SK-N-SH (cell line): ENCODE results near the gene CRB3. TPM values are rescaled to one million over a fixed set of nuclear protein-coding genes. Genes with fewer than 3 reads are reported as not detected.
A peak's percentile ranks its signal among the peaks of the same experiment; 100 is the strongest.

Source experiments
- CTCF ChIA-PET: fragments of 300-600, 350-600 bp; formaldehyde crosslinking; extraction: SDS; loops from one replicate; lab custom pipeline; 2021; lab: Yijun Ruan, JAX
- POLR2A ChIA-PET: fragments of 350-600 bp; sonication (Branson Sonifier 250); formaldehyde crosslinking; extraction: SDS; loops from one replicate; lab custom pipeline; 2020; ENCODE audit warnings: antibody characterized with exemption, inconsistent platforms; lab: Yijun Ruan, JAX
- DNase-seq: peaks from one replicate; pipeline ENCODE4 v3.0.0; 2012
- H2AFZ ChIP-seq: fragments of 200-600 bp; sonication (generic); 2 replicates; pipeline ENCODE4 v1.8.1; 2016; ENCODE audit warnings: antibody characterized with exemption, mild to moderate bottlenecking, low read depth
- H3F3A ChIP-seq: fragments of 200-600 bp; sonication (generic); replicated peaks from 2 replicates; pipeline ENCODE3; 2016; ENCODE audit warnings: antibody characterized with exemption, mild to moderate bottlenecking; ENCODE audit not compliant: insufficient read depth
- H3K27ac ChIP-seq, 2 experiments: fragments of 200-500 bp in 1 of 2; fragments of 200-600 bp in 1 of 2; sonication (Bioruptor generic) in 1 of 2; sonication (generic), shearing (Covaris generic) in 1 of 2; 2 replicates each; pipeline versions ENCODE4 v1.5.1 to v1.6.1; 2014 to 2016; ENCODE audit warnings: low read depth in 2 of 2, inconsistent platforms in 1 of 2, low read length in 1 of 2, mild to moderate bottlenecking in 1 of 2, mixed read lengths in 1 of 2
- H3K27me3 ChIP-seq: fragments of 200-600 bp; sonication (generic), shearing (Covaris generic); 2 replicates; pipeline ENCODE4 v1.6.1; 2016; ENCODE audit warnings: mixed run types; ENCODE audit not compliant: insufficient read depth
- H3K36me3 ChIP-seq, 2 experiments: fragments of 200-500 bp in 1 of 2; fragments of 200-600 bp in 1 of 2; sonication (Bioruptor generic) in 1 of 2; sonication (generic) in 1 of 2; replicated peaks in 1 of 2; 2 replicates each; pipeline versions ENCODE3 to v1.5.1; 2014 to 2016; ENCODE audit warnings: low read length in 1 of 2, mild to moderate bottlenecking in 1 of 2; ENCODE audit not compliant: insufficient read depth in 2 of 2, control insufficient read depth in 1 of 2
- H3K4me1 ChIP-seq, 2 experiments: fragments of 200-500 bp in 1 of 2; fragments of 200-600 bp in 1 of 2; sonication (Bioruptor generic) in 1 of 2; sonication (generic), shearing (Covaris generic) in 1 of 2; 2 replicates each; pipeline versions ENCODE4 v1.5.1 to v1.6.1; 2014 to 2016; ENCODE audit warnings: low read depth in 1 of 2, low read length in 1 of 2, mixed run types in 1 of 2; ENCODE audit not compliant: insufficient read depth in 2 of 2, control insufficient read depth in 1 of 2
- H3K4me2 ChIP-seq: fragments of 200-600 bp; sonication (generic), shearing (Covaris generic); 2 replicates; pipeline ENCODE4 v1.6.1; 2017; ENCODE audit warnings: mixed run types
- H3K4me3 ChIP-seq, 2 experiments: fragments of 200-500 bp in 1 of 2; fragments of 200-600 bp in 1 of 2; sonication (Bioruptor generic) in 1 of 2; sonication (generic), shearing (Covaris generic) in 1 of 2; 2 replicates each; pipeline versions ENCODE4 v1.5.1 to v1.8.1; 2014 to 2016; ENCODE audit warnings: low read depth in 2 of 2, inconsistent platforms in 1 of 2, low read length in 1 of 2, mild to moderate bottlenecking in 1 of 2, mixed read lengths in 1 of 2, moderate library complexity in 1 of 2
- H3K79me2 ChIP-seq: fragments of 200-600 bp; sonication (generic); 2 replicates; pipeline ENCODE4 v1.8.1; 2017; ENCODE audit warnings: mild to moderate bottlenecking; ENCODE audit not compliant: insufficient read depth
- H3K9ac ChIP-seq: fragments of 200-600 bp; sonication (generic); 2 replicates; pipeline ENCODE4 v1.6.1; 2017; ENCODE audit warnings: mixed run types
- H3K9me2 ChIP-seq: fragments of 200-600 bp; sonication (generic); 2 replicates; pipeline ENCODE4 v1.6.1; 2017; ENCODE audit warnings: mixed run types
- H3K9me3 ChIP-seq: fragments of 200-600 bp; sonication (generic); 2 replicates; pipeline ENCODE4 v1.6.1; 2017; ENCODE audit warnings: mixed run types, mild to moderate bottlenecking, moderate library complexity
- H4K20me1 ChIP-seq: fragments of 200-600 bp; sonication (generic); 2 replicates; pipeline ENCODE4 v1.6.1; 2017; ENCODE audit warnings: mild to moderate bottlenecking, mixed run types; ENCODE audit not compliant: insufficient read depth
- CHD2 ChIP-seq: fragments of 150-350 bp; IDR thresholded peaks from 2 replicates; pipeline ENCODE4 v1.6.1; 2018; ENCODE audit warnings: low read length; ENCODE audit not compliant: partially characterized antibody
- CTCF ChIP-seq: fragments of 200-600 bp; sonication (generic); IDR thresholded peaks from 2 replicates; pipeline ENCODE4 v1.6.1; 2017; ENCODE audit warnings: antibody characterized with exemption, mild to moderate bottlenecking, moderate library complexity
- ELF1 ChIP-seq: IDR thresholded peaks from 2 replicates; pipeline ENCODE4 v1.4.0; 2012
- JUND ChIP-seq: IDR thresholded peaks from 2 replicates; pipeline ENCODE4 v1.4.0; 2012
- PBX3 ChIP-seq: IDR thresholded peaks from 2 replicates; pipeline ENCODE4; 2012
- RAD21 ChIP-seq: IDR thresholded peaks from 2 replicates; pipeline ENCODE4 v1.6.1; 2012; ENCODE audit warnings: mild to moderate bottlenecking, low read length
- SMC3 ChIP-seq: IDR thresholded peaks from 2 replicates; pipeline ENCODE4 v1.6.1; 2012; ENCODE audit warnings: low read depth, low read length, improper control_type of control experiment
- TEAD4 ChIP-seq: IDR thresholded peaks from 2 replicates; pipeline ENCODE4 v1.4.0; 2012; ENCODE audit warnings: mild to moderate bottlenecking, borderline replicate concordance; ENCODE audit not compliant: insufficient read depth
- ZBTB33 ChIP-seq: IDR thresholded peaks from 2 replicates; pipeline ENCODE4 v1.4.0; 2012; ENCODE audit warnings: low read depth, borderline replicate concordance
- WGBS: methylation state at CpG from one replicate; pipeline ENCODE4 v1.1.6; 2017; ENCODE audit warnings: low lambda C conversion rate; 5-methylcytosine and 5-hydroxymethylcytosine counted together
- polyA plus RNA-seq, 3 experiments: library from polyadenylated mRNA; depleted of rRNA; stranded (reverse); fragments of >200 nt; gene quantifications; 2 replicates each; pipeline ENCODE4 v1.2.3, GENCODE V29; 2012

The CRB3 gene
- polyA plus RNA-seq, 1 of the 3 experiments (the other 2 are of a cell fraction) = not detected

- 83% methylated on average over 14 of the region's 33 CpGs for WGBS
- no peak overlapping the region for H3K9ac ChIP-seq
- DNase-seq = peak; percentile 84
- peaks cover 49% of the 10 kb centered on the region for H3K79me2 ChIP-seq
- CTCF ChIA-PET = interaction anchor here (0.6 to 1.5 kb wide), 2 partner anchors 25 to 98 kb away, joined by 3 read pairs; partner anchors contain the start of gene GTF2F1
- TF ChIP-seq JUND (no peak), CHD2 (no peak), RAD21 (peak; percentile 50), SMC3 (peak; percentile 43; the same call in 1 of the 2 replicates), CTCF (peak; percentile 57), TEAD4 (no peak), ELF1 (no peak)
- no peak overlapping the region for H2AFZ ChIP-seq
- no peaks in the 10 kb centered on the region for H3K9me3 ChIP-seq
- no peak overlapping the region for H3K4me3 ChIP-seq
- peaks cover 27 to 84% of the 10 kb centered on the region in 2 experiments for H3K36me3 ChIP-seq
- H4K20me1 ChIP-seq = peaks cover 55% of the 10 kb centered on the region
- no peak overlapping the region for H3K27ac ChIP-seq
- peaks cover 1 to 4% of the 10 kb centered on the region in 2 experiments; a peak in 1 of 4 replicates for H3K4me1 ChIP-seq
- H3K27me3 ChIP-seq = no peaks in the 10 kb centered on the region
- POLR2A ChIA-PET = no interaction called here
- no peaks in the 10 kb centered on the region for H3F3A ChIP-seq
- H3K4me2 ChIP-seq = no peak overlapping the region
- H3K9me2 ChIP-seq = no peaks in the 10 kb centered on the region
These were observed 46.1 kb upstream of the CRB3 start for GRCh38 chr19:6417713-6418561.

- peaks cover 5 to 6% of the 10 kb centered on the region in 2 experiments; a peak in 1 of 4 replicates for H3K4me1 ChIP-seq
- 94% methylated on average over 16 of the region's 19 CpGs for WGBS
- peaks cover 62% of the 10 kb centered on the region for H4K20me1 ChIP-seq
- no peaks in the 10 kb centered on the region for H3K9me3 ChIP-seq
- peaks cover 55% of the 10 kb centered on the region for H3K79me2 ChIP-seq
- H3K4me3 ChIP-seq = no peak overlapping the region
- no peak overlapping the region for H3K9ac ChIP-seq
- peaks cover 27 to 84% of the 10 kb centered on the region in 2 experiments for H3K36me3 ChIP-seq
- no peaks in the 10 kb centered on the region for H3K9me2 ChIP-seq
- H3K27me3 ChIP-seq = no peaks in the 10 kb centered on the region
- H2AFZ ChIP-seq = no peak overlapping the region
- no peak for TF ChIP-seq PBX3
- TF ChIP-seq ZBTB33 = no peak
- TF ChIP-seq, all 33 proteins: peak for 0
- DNase-seq = peak; percentile 11
- H3K4me2 ChIP-seq = no peak overlapping the region
- H3K27ac ChIP-seq = no peak overlapping the region
- POLR2A ChIA-PET = no interaction called here
- H3F3A ChIP-seq = no peaks in the 10 kb centered on the region
- CTCF ChIA-PET = interaction anchor here (1.5 kb wide), 1 partner anchor 98 kb away, joined by 3 read pairs; no protein-coding TSS in a partner anchor
These were observed 45.5 kb upstream of the CRB3 start for GRCh38 chr19:6418562-6418932.
